ENCODE measurements around the gene SYNE1.

- TF ChIP-seq, protein P1, sequence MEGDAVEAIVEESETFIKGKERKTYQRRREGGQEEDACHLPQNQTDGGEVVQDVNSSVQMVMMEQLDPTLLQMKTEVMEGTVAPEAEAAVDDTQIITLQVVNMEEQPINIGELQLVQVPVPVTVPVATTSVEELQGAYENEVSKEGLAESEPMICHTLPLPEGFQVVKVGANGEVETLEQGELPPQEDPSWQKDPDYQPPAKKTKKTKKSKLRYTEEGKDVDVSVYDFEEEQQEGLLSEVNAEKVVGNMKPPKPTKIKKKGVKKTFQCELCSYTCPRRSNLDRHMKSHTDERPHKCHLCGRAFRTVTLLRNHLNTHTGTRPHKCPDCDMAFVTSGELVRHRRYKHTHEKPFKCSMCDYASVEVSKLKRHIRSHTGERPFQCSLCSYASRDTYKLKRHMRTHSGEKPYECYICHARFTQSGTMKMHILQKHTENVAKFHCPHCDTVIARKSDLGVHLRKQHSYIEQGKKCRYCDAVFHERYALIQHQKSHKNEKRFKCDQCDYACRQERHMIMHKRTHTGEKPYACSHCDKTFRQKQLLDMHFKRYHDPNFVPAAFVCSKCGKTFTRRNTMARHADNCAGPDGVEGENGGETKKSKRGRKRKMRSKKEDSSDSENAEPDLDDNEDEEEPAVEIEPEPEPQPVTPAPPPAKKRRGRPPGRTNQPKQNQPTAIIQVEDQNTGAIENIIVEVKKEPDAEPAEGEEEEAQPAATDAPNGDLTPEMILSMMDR (IDR thresholded peaks at IDR 0.05), result no peak
- TF ChIP-seq POLR2A (IDR thresholded peaks at IDR 0.05), result no peak
These were observed 359.3 kb downstream of the SYNE1 start for GRCh38 chr6:152277826-152278329.

Data from upper lobe of left lung (tissue), 4 donors.